NCI-H2107 (cell line): Measurements from ENCODE around the gene FOXL1.

Source experiments
- DNase-seq: peaks from one replicate; lab custom pipeline; 2025; lab: John Stamatoyannopoulos, UW

The FOXL1 gene

GRCh38 chr16:86605950-86606349, 27.6 kb downstream of the FOXL1 start:
- no peak for DNase-seq

DNA sequence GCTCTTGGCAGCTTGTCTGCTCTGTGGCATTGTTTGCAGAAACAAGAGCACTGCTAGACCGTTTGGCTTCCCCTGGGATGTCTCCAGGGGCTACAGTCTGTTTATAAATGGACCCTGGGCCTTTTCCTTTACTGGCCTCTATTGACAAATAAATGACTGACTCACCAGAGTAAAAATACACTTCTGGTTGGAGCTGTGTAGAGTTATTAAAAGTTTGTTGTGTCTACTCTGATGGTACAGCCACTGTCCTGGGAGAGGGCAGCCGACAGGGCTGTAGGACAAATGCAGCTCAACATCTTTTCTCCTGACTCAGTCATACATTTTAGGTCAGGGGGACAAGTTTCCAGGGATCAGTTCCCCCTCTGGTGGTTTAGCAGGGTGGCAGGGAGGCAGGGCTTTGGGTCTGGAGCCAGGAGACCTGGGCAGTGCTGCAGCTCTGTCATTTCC, 30.0 kb downstream of the FOXL1 start:
- DNase-seq, result no peak

GRCh38 chr16:86609115-86609514, 30.8 kb downstream of the FOXL1 start:
- no peak for DNase-seq

DNA sequence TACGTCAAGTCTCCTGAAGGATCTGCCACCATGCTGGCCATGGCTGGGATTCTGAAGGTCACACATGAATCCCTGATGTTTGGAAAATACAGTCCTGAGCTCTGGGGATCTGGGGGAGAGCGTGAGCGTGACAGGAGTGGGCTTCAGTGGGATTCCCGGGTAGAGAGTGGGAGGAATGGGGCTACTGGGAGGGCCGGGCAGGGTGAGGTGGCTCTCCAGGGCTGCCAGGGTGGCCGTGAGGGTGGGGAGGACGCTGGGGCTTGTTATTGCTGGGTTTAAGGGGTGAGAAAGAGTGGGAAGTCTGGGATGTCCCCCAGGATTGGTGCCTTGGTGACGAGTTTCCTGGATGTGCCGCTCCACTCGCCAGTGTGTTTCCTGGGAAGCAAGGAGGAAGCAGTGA, 31.3 kb downstream of the FOXL1 start:
- no peak for DNase-seq

DNA sequence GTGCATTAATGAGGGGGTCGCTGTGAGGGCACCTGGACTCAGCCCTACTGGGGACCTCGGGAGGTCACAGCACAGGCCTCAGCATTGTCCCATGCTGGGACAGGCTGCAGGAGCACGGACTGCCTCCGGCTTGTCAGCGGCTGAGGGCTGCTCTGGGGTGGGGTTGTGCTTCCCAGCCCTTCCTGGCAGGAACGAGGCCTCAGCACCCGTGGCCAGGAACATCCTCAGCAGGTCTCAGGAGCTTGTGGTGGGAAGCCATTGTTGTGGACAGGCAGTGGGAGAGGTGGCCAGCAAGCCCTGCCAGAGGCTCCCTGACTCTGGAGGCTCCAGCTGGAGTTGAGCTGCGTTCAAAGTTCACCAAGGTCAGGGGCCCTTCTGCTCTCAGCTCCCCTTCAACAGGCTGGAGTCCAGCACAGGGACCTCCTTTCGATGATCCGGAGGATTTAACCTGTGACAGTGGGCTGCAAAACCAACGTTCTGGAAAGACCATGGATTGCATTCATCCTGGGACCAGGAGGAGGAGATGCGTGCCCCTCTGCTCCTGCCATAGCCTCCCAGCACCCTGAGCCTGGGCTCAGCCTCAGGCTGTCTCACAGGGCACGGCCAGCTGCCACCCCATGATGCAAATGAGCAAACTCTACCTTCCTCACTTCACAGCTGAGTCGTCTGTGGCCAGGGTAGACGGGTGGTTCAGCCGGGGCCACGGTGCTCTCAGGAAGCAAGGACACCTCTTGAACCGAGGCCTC, 32.6 kb downstream of the FOXL1 start:
- no peak for DNase-seq

- no peak for DNase-seq
Measured at GRCh38 chr16:86611525-86611855, 33.1 kb downstream of the FOXL1 start.

- no peak for DNase-seq
Measured at GRCh38 chr16:86611941-86612340, 33.6 kb downstream of the FOXL1 start.

- DNase-seq, result no peak
Measured at GRCh38 chr16:86614699-86615098, 36.4 kb downstream of the FOXL1 start.

GRCh38 chr16:86616906-86617305, 38.6 kb downstream of the FOXL1 start:
- no peak for DNase-seq

DNA sequence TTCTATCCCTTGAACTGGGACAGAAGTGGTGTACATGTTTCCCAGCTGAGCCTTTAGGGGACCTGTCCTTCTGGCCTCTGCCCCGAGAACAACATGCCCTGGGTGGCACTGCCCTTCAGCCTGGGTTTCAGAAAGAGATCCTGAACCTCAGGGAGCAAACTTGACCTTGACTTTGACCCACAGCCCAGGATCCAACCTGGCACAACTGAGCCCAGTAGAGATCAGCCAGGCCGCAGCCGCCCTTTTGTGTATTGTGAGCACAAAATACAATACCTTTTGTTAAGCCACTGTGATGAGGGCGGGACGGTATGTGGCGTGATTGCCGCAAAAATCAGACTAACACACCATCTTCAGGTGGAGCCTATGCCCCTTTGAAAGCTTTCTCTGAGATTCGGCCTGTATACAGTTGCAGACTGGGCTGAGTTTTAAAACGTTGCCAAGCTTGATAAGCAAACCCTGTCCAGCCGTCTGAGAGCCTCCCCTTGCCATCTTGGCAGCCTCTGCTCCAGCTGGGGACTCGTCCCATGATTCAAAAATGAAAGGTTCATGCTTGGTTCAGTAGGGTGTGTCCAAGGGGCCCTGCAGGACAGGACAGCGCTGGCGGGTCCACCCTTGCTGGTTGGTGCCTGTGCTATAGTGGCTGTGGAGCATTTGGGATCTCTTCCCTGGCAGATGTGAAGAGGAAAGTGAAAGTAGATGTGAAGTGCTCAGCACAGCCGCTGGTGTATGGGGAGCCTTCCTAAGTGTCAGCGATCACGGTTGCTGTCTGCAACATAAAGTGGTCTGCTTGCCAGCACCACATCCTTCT, 40.3 kb downstream of the FOXL1 start:
- DNase-seq, result no peak

- DNase-seq, result no peak
Measured at GRCh38 chr16:86619239-86619794, 41.0 kb downstream of the FOXL1 start.

DNA sequence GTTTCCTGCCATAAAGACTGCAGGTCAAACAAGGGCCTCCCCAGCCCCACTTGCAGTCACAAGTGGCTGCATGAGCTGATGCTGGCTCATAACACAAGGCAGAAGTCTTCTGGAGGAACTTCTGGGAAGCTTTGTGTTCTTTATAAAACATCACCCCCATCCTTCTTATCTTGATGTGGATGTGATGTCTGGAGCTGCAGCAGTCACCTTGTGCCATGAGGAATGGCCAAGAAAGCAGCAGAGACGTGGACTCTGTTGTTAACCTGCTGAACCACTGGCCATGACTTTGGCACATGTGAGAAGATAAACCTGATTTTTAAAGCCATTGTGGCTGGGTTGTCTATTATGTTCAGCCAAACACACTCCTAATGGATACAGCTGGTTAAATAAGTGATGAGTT, 41.8 kb downstream of the FOXL1 start:
- DNase-seq, result no peak

DNA sequence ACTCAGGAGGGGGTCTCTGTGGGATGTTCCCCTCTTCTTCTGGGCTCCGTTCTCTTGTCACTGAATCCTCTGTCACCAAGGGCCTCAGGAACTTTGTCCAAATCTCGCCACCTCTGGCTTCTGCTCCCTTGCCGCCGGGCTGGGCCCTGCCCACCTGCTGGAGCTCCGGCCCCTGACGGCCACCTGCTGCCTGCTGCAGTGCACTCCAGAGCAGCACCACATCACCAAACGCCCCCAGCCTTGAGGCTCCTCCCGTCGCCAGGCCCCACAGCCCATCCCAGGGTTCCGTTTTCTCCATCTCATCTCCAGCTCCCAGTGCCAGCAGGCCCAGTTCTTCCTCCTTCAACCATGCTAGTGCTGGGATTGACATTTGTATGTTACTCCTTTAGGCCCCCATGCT, 43.6 kb downstream of the FOXL1 start:
- DNase-seq, result no peak

GRCh38 chr16:86622700-86623615, 44.6 kb downstream of the FOXL1 start:
- DNase-seq, result no peak

GRCh38 chr16:86625029-86625428, 46.7 kb downstream of the FOXL1 start:
- DNase-seq, result no peak

DNA sequence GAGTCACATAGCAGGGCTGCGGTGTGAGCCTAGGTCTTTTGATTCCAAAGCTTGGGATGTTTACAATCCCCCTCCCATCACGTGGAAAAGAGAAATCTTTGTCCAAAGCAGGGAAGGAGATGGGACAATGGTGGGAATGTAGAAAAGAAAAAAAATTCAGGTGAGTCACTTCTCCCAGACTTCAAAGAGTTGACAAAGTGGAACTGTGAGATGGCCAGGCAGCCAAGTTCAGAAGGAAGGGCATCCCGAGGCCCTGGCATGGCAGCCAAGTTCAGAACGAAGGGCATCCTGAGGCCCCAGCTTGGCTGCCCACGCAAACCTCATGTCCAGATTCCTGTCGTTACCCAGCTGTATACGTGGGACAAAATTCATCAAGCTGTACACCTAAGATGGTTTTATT, 47.5 kb downstream of the FOXL1 start:
- no peak for DNase-seq

DNA sequence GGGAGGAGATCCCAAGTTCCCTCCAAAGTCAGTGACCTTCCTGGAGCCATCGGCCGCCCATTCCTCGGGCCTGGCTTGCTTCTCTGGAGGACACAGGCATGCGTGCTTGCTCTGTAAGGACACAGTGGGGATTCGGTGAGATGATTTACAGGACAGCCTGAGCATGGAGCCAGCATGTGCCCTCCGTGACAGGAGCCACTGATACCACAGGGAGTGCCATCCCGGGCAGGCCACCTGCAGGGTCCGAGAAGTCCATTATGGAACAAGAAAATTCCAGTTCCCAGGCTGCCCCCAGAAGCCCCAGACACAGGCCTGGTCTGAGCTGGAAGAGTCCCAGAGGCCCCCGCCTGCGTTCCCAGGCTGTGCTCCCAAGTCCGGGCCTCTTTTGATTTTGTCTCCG, 47.9 kb downstream of the FOXL1 start:
- no peak for DNase-seq

DNA sequence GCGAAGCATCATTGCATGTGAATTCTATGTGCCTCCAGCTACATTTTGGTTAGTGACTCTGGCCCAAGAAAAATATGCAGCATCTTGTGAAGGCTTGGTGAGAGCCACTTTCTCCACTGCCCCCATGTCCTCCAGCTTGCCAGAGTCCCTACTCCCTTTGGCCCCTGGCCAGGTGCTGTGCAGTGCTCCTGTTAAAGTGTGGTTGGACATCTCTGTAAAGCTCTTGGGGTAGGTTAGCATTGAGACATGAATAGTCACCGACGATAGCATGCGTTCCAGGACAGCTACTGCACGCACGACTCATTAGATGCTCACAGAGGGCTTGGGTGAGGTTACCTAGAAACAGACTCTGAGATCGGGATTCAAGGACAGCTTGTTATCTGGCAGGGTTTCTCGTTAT, 48.6 kb downstream of the FOXL1 start:
- DNase-seq, result no peak

GRCh38 chr16:86628614-86629013, 50.3 kb downstream of the FOXL1 start:
- DNase-seq, result no peak

DNA sequence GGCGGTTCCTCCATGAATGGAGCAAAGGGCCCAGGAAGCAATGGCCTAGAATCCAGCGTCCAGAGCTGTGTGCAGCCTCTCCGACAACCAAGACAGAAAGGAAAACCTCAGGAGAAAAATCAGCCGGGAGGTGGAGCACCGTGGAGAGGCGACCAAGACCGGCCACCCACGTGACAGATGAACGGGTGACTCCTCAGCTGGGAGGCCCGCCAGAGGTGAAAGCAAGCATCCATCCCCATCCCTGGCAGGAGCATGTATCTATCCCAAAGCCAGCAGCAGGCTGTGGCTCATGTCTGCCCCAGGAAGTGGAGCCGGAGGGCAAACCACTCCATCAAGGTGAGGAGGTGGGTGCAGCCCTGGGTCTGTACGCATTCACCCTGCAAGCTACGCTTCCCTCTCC, 52.1 kb downstream of the FOXL1 start:
- no peak for DNase-seq

- DNase-seq, result no peak
Measured at GRCh38 chr16:86631444-86631843, 53.1 kb downstream of the FOXL1 start.
